ENCODE measurements around the gene ARHGAP19.

Gene ARHGAP19

GRCh38 chr10:97320480-97321031 lies 28.1 kb upstream of the ARHGAP19 start:
- Histone ChIP-seq H3K9ac (ENCODE audit: low read depth, low read length) (peak overlapping the region; percentile 99), H3K4me3 (ENCODE audit: low read length) (peak overlapping the region; percentile 68), H3K4me1 (ENCODE audit: insufficient read depth, low read length) (peaks cover 17% of the 10 kb centered on the region), H3K27me3 (ENCODE audit: insufficient read depth, low read length) (peaks cover 37% of the 10 kb centered on the region), H3K27ac (ENCODE audit: low read depth, low read length) (no peak overlapping the region), H3K36me3 (ENCODE audit: insufficient read depth, low read length) (no peaks in the 10 kb centered on the region), H3K9me3 (ENCODE audit: insufficient read depth, low read depth, low read length) (no peaks in the 10 kb centered on the region)
- WGBS = 24% methylated on average over 24 of the region's 24 CpGs

DNA sequence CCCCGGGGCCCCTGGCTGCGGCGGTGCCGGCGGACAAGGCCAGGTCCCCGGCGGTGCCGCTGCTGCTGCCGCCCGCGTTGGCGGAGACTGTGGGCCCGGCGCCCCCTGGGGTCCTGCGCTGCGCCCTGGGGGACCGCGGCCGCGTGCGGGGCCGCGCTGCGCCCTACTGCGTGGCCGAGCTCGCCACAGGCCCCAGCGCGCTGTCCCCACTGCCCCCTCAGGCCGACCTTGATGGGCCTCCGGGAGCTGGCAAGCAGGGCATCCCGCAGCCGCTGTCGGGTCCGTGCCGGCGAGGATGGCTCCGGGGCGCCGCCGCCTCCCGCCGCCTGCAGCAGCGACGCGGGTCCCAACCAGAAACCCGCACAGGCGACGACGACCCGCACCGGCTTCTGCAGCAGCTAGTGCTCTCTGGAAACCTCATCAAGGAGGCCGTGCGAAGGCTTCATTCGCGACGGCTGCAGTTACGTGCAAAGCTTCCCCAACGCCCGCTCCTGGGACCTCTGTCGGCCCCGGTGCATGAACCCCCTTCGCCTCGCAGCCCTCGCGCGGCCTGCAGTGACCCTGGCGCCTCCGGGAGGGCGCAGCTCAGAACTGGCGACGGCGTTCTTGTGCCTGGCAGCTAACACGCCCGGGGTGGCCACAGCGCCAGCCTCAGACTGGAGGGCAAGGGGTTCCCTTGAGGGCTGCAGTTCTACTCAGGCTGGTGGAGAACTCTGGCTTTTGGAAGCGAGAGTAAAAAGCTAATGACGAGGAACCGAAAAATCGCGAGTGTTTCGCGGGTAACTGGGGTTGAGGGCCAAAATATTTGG lies 27.4 kb upstream of the ARHGAP19 start:
- Histone ChIP-seq H3K9ac (ENCODE audit: low read depth, low read length) (peak overlapping the region; percentile 99), H3K36me3 (ENCODE audit: insufficient read depth, low read length) (no peaks in the 10 kb centered on the region), H3K27ac (ENCODE audit: low read depth, low read length) (no peak overlapping the region), H3K27me3 (ENCODE audit: insufficient read depth, low read length) (peaks cover 37% of the 10 kb centered on the region), H3K9me3 (ENCODE audit: insufficient read depth, low read depth, low read length) (no peaks in the 10 kb centered on the region), H3K4me1 (ENCODE audit: insufficient read depth, low read length) (peaks cover 17% of the 10 kb centered on the region), H3K4me3 (ENCODE audit: low read length) (peak overlapping the region; percentile 68)
- WGBS = under 1% methylated on average over 83 of the region's 83 CpGs

DNA sequence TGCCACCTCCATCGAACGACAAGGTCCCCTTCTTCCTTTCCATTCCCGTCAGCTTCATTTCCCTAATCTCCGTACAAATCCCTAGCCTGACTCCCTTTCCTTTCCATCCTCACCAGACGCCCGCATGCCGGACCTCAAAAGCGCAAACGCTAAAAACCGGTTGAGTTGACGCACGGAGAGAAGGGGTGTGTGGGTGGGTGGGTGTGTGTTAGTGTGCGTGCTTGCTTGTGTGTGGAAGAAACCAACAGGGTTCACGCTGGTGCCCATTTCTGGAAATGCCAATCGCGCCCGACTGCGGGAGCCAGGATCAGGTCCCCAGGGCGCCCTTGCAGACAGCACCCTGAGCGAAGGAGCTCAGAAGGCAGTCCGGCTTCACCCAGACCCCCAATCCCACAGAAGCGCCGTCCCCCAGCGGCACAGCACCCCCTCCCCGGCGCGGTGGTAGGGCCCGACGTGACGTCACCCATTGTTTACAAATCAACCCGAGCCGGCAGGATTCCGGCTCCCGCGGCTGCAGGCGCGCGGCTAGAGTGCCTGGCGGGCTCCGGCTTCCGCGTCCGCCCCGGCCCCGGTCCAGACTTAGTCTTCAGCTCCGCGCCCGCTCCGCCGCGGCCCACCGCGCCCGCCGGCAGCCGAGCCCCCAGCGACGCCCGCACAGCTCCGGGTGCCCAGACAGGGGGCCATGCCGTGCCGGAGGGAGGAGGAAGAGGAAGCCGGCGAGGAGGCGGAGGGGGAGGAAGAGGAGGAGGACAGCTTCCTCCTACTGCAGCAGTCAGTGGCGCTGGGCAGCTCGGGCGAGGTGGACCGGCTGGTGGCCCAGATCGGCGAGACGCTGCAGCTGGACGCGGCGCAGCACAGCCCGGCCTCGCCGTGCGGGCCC lies 26.6 kb upstream of the ARHGAP19 start, which contains the start of gene FRAT1:
FRAT1 (plus strand) TSS at position 500 of the 880 bp plus-strand sequence; CDS start at position 683, 183 bp downstream.
- peaks cover 17% of the 10 kb centered on the region for H3K4me1 ChIP-seq (ENCODE audit: insufficient read depth, low read length)
- peak within 1 kb of the TSS; percentile 99 for H3K9ac ChIP-seq (ENCODE audit: low read depth, low read length)
- peak within 1 kb of the TSS; percentile 68 for H3K4me3 ChIP-seq (ENCODE audit: low read length)
- WGBS = under 1% methylated on average over 79 of the region's 79 CpGs
- H3K27ac ChIP-seq (ENCODE audit: low read depth, low read length) = peak within 1 kb of the TSS; percentile 99
- peaks cover 37% of the 10 kb centered on the region for H3K27me3 ChIP-seq (ENCODE audit: insufficient read depth, low read length)
- no peaks in the 10 kb centered on the region for H3K36me3 ChIP-seq (ENCODE audit: insufficient read depth, low read length)
- H3K9me3 ChIP-seq (ENCODE audit: insufficient read depth, low read depth, low read length) = no peaks in the 10 kb centered on the region

DNA sequence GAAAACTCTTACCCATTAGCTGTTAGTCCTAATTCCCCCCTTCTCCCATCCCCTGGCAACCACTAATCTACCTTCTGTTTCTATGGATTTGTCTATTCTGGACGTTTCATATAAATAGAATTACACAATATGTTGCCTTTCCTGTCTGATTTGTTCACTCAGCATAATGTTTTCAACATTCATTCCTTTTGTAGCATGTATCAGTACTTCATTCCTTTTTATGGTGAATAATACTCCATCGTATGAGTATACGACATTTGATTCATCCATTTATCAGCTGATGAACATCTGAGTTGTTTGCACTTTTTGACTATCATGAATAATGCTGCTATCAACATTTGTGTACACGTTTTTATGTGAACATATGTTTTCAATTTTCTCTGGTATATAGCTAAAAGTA lies 22.2 kb upstream of the ARHGAP19 start:
- no peaks in the 10 kb centered on the region for H3K4me1 ChIP-seq (ENCODE audit: insufficient read depth, low read length)
- no peak overlapping the region for H3K9ac ChIP-seq (ENCODE audit: low read depth, low read length)
- H3K27ac ChIP-seq (ENCODE audit: low read depth, low read length) = no peak overlapping the region
- H3K9me3 ChIP-seq (ENCODE audit: insufficient read depth, low read depth, low read length) = no peaks in the 10 kb centered on the region
- H3K27me3 ChIP-seq (ENCODE audit: insufficient read depth, low read length) = peaks cover 8% of the 10 kb centered on the region
- H3K4me3 ChIP-seq (ENCODE audit: low read length) = no peak overlapping the region
- 96% methylated on average over 3 of the region's 4 CpGs for WGBS
- H3K36me3 ChIP-seq (ENCODE audit: insufficient read depth, low read length) = no peaks in the 10 kb centered on the region

DNA sequence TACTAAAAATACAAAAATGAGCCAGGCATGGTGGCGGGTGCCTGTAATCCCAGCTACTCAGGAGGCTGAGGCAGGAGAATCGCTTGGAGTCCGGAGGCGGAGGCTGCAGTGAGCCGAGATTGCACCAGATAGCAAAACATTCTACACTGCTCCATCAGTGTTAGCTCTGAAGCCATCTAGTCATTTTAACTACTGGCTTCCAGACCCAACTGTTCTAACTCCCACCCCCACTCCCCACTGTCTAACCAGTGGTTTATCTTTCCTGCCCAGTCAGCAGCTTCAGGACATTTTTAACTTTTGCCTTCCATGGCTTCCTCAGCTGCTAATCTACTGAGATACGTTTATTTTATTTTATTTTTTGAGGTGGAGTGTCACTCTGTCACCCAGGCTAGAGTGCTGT lies 20.5 kb upstream of the ARHGAP19 start:
- no peaks in the 10 kb centered on the region for H3K9me3 ChIP-seq (ENCODE audit: insufficient read depth, low read depth, low read length)
- peaks cover 5% of the 10 kb centered on the region for H3K27me3 ChIP-seq (ENCODE audit: insufficient read depth, low read length)
- no peaks in the 10 kb centered on the region for H3K4me1 ChIP-seq (ENCODE audit: insufficient read depth, low read length)
- 88% methylated on average over 6 of the region's 6 CpGs for WGBS
- no peak overlapping the region for H3K27ac ChIP-seq (ENCODE audit: low read depth, low read length)
- no peak overlapping the region for H3K9ac ChIP-seq (ENCODE audit: low read depth, low read length)
- H3K4me3 ChIP-seq (ENCODE audit: low read length) = no peak overlapping the region
- no peaks in the 10 kb centered on the region for H3K36me3 ChIP-seq (ENCODE audit: insufficient read depth, low read length)

DNA sequence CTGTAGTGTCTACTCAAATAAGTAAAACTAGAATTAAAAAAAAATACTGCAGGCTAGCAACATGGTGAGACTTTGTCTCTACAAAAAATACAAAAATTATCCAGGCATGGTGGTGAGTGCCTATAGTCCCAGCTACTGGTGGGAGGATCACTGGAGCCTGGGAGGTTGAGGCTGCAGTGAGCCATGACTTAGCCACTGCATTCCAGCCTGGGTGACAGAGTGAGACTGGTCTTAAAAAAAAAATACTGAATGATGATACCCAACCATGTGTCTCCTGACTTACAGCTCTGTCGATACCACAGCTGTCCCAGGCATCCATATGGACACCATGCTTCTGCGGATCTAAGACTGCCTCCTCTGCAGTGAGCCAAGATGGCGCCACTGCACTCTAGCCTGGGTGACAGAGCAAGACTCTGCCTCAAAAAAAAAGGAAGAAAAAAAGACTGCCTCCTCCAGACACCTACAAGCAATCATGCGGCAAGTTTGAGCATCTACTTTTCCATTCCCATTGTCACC lies 18.7 kb upstream of the ARHGAP19 start:
- no peak overlapping the region for H3K27ac ChIP-seq (ENCODE audit: low read depth, low read length)
- no peak overlapping the region for H3K4me3 ChIP-seq (ENCODE audit: low read length)
- H3K36me3 ChIP-seq (ENCODE audit: insufficient read depth, low read length) = no peaks in the 10 kb centered on the region
- 90% methylated on average over 4 of the region's 4 CpGs for WGBS
- no peaks in the 10 kb centered on the region for H3K27me3 ChIP-seq (ENCODE audit: insufficient read depth, low read length)
- H3K9ac ChIP-seq (ENCODE audit: low read depth, low read length) = no peak overlapping the region
- H3K4me1 ChIP-seq (ENCODE audit: insufficient read depth, low read length) = no peaks in the 10 kb centered on the region
- H3K9me3 ChIP-seq (ENCODE audit: insufficient read depth, low read depth, low read length) = no peaks in the 10 kb centered on the region

DNA sequence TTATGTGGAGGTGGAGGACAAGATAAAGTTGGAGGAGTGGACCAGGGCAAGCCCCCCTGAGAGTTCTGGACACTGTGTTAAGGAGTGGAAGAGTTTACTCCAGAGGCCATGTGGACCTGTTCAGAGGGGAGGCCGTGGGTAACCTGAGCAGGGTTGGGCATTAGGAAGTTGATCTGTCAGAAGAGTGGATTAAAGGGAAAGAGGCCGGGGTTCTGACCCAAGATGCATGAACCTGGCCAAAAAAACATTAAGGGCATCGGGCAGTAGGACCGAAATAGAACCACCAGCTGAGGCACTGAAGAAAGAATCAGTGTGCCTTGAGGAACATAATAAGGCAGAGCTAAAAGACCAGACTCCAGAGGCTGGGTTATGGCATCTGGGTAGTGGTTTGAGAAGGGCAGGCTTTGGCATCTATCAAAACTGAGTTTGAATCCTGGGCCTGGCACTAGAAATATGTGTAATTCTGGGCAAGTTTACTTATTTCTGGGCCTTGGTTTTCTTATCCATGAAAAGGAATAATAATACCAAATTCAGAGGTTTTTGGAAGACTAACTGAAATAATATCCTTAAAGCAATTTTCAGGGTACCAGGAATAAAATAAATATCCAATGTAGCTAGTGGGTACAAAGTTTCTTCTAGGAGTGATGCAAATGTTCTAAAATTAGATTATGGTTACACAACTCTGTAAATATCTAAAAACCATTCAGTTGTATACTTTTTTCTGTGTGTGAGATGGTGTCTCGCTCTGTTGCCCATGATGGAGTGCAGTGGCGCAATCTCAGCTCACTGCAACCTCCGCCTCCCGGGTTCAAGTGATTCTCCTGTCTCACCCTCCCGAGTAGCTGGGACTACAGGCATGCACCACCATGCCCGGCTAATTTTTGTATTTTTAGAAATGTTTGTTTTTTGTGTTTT lies 15.7 kb upstream of the ARHGAP19 start:
- H3K4me3 ChIP-seq (ENCODE audit: low read length) = no peak overlapping the region
- H3K4me1 ChIP-seq (ENCODE audit: insufficient read depth, low read length) = no peaks in the 10 kb centered on the region
- H3K27me3 ChIP-seq (ENCODE audit: insufficient read depth, low read length) = no peaks in the 10 kb centered on the region
- no peaks in the 10 kb centered on the region for H3K36me3 ChIP-seq (ENCODE audit: insufficient read depth, low read length)
- H3K9me3 ChIP-seq (ENCODE audit: insufficient read depth, low read depth, low read length) = no peaks in the 10 kb centered on the region
- H3K27ac ChIP-seq (ENCODE audit: low read depth, low read length) = no peak overlapping the region
- no peak overlapping the region for H3K9ac ChIP-seq (ENCODE audit: low read depth, low read length)
- 84% methylated on average over 10 of the region's 10 CpGs for WGBS

DNA sequence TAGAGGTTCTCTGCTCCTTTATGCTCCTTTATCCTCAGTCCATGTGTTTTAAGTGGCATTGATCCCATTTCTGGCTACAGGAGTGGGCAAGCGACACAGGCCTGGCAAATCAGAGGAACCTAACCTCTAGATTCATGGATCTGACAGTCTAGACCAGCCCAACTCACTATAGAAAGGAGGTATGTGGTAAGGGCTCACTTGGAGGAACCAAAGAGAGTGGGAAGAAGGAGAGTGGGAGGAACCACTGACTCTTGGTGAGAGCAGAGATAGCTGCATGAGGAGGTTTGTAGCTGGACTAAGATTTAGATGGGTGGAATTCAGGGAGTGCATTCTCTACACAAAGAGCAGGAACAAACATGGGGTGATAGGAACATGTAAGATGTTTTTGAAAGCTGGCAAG lies 15.0 kb upstream of the ARHGAP19 start:
- Histone ChIP-seq H3K36me3 (ENCODE audit: insufficient read depth, low read length) (no peaks in the 10 kb centered on the region), H3K4me3 (ENCODE audit: low read length) (no peak overlapping the region), H3K27ac (ENCODE audit: low read depth, low read length) (no peak overlapping the region), H3K4me1 (ENCODE audit: insufficient read depth, low read length) (no peaks in the 10 kb centered on the region), H3K9me3 (ENCODE audit: insufficient read depth, low read depth, low read length) (no peaks in the 10 kb centered on the region), H3K27me3 (ENCODE audit: insufficient read depth, low read length) (no peaks in the 10 kb centered on the region), H3K9ac (ENCODE audit: low read depth, low read length) (no peak overlapping the region)
- 94% methylated on average over 1 of the region's 1 CpG for WGBS

DNA sequence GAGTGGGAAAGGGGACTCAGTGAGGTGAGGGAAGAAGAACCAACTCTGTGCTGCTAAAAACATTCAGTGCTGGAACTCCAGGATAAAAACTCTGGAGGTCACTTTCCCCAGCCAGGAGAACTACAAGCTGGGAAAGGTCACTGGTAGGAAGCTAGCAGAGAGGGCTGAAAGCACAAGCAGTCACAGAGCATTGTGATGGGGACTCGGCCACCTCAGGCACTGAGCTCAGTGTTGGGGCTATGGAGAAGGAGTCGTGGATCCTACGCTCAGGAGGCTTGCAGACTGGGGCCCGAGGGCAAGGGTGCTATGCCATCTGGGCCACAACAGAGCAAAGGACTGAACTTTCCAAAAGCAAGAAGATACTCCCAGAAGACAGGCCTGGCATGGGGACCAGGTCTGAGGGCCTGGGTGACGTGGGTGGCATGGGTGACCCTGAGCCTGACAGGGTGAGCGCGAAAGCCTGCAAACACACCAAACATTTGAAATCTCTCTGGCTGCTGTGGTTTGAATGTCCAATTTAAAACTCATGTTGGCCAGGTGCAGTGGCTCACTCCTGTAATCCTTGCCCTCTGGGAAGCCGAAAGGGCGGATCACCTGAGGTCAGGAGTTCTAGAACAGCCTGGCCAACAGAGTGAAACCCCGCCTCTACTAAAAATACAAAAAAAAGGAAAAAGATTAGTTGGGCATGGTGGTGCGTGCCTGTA lies 9.8 kb upstream of the ARHGAP19 start:
- Histone ChIP-seq H3K9ac (ENCODE audit: low read depth, low read length) (no peak overlapping the region), H3K9me3 (ENCODE audit: insufficient read depth, low read depth, low read length) (no peaks in the 10 kb centered on the region), H3K27me3 (ENCODE audit: insufficient read depth, low read length) (no peaks in the 10 kb centered on the region), H3K4me3 (ENCODE audit: low read length) (no peak overlapping the region), H3K36me3 (ENCODE audit: insufficient read depth, low read length) (no peaks in the 10 kb centered on the region), H3K27ac (ENCODE audit: low read depth, low read length) (no peak overlapping the region), H3K4me1 (ENCODE audit: insufficient read depth, low read length) (no peaks in the 10 kb centered on the region)
- WGBS = 93% methylated on average over 10 of the region's 11 CpGs

DNA sequence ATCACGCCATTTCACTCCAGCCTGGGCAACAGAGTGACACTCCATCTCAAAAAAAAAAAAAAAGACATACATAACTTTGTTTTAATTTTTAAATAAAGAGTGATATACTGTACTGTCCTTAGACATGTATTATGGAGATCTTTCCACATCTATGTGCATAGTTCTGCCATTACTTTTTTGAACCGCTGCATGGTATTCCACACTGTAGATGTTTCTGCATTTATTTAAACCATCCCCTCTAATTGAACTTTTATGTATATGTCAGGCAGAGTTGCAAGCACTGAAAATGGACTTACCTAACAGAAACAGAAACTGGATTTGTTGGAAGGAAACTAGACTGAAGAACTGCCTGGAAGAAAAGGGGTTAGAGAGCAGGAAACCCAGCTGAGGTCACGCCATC lies 8.5 kb upstream of the ARHGAP19 start:
- WGBS = over 99% methylated on average over 3 of the region's 3 CpGs
- Histone ChIP-seq H3K27ac (ENCODE audit: low read depth, low read length) (no peak overlapping the region), H3K27me3 (ENCODE audit: insufficient read depth, low read length) (no peaks in the 10 kb centered on the region), H3K9me3 (ENCODE audit: insufficient read depth, low read depth, low read length) (no peaks in the 10 kb centered on the region), H3K9ac (ENCODE audit: low read depth, low read length) (no peak overlapping the region), H3K4me1 (ENCODE audit: insufficient read depth, low read length) (no peaks in the 10 kb centered on the region), H3K4me3 (ENCODE audit: low read length) (no peak overlapping the region), H3K36me3 (ENCODE audit: insufficient read depth, low read length) (no peaks in the 10 kb centered on the region)

Data from HUES64 (cell line).